HL-60 (cell line): ENCODE measurements around the gene CERS1.

Source experiments
- DNase-seq, 2 experiments: peaks; one replicate each; pipeline ENCODE4 v3.0.0-alpha.2; 2010 to 2020; ENCODE audit warnings: low read depth in 1 of 2, low spot score in 1 of 2
- H3K27ac ChIP-seq: fragments of 250-450 bp; sonication (Bioruptor Pico); replicated peaks from 2 replicates; pipeline ENCODE4 v1.5.1; 2020; ENCODE audit warnings: mild to moderate bottlenecking, moderate library complexity
- H3K27me3 ChIP-seq: fragments of 250-450 bp; sonication (Bioruptor Pico); 2 replicates; pipeline ENCODE4 v1.5.1; 2021; ENCODE audit warnings: mild to moderate bottlenecking, moderate library complexity; ENCODE audit not compliant: insufficient read depth, poor library complexity, severe bottlenecking
- H3K4me3 ChIP-seq: replicated peaks from 2 replicates; pipeline ENCODE4 v1.5.1; 2011; ENCODE audit warnings: mild to moderate bottlenecking, control low read depth, low read length; ENCODE audit not compliant: insufficient read depth
- GABPA ChIP-seq: IDR thresholded peaks from 2 replicates; pipeline ENCODE4 v1.6.1; 2012; ENCODE audit warnings: low read depth
- POLR2AphosphoS5 ChIP-seq: IDR thresholded peaks from 2 replicates; pipeline ENCODE4 v1.6.1; 2012; ENCODE audit warnings: low read depth
- SPI1 ChIP-seq: IDR thresholded peaks from 2 replicates; pipeline ENCODE4 v1.6.1; 2012; ENCODE audit warnings: low read depth, mild to moderate bottlenecking, borderline replicate concordance
- TF ChIP-seq, protein P1 (sequence below): IDR thresholded peaks from one replicate; pipeline ENCODE4 v1.5.1; 2011; ENCODE audit warnings: low read length, control low read depth, inconsistent platforms; ENCODE audit not compliant: insufficient read depth
- TF ChIP-seq, protein P2 (sequence below): IDR thresholded peaks from 2 replicates; pipeline ENCODE4 v1.6.1; 2012; ENCODE audit warnings: low read depth; ENCODE audit not compliant: insufficient replicate concordance

CERS1 gene

GRCh38 chr19:18866800-18867123 lies 29.2 kb downstream of the CERS1 start:
- H3K4me3 ChIP-seq = no peak overlapping the region
- 0 out of 2 replicates have a peak, but pooled peaks have one; percentile 17 for TF ChIP-seq POLR2AphosphoS5
- TF ChIP-seq, protein P1, sequence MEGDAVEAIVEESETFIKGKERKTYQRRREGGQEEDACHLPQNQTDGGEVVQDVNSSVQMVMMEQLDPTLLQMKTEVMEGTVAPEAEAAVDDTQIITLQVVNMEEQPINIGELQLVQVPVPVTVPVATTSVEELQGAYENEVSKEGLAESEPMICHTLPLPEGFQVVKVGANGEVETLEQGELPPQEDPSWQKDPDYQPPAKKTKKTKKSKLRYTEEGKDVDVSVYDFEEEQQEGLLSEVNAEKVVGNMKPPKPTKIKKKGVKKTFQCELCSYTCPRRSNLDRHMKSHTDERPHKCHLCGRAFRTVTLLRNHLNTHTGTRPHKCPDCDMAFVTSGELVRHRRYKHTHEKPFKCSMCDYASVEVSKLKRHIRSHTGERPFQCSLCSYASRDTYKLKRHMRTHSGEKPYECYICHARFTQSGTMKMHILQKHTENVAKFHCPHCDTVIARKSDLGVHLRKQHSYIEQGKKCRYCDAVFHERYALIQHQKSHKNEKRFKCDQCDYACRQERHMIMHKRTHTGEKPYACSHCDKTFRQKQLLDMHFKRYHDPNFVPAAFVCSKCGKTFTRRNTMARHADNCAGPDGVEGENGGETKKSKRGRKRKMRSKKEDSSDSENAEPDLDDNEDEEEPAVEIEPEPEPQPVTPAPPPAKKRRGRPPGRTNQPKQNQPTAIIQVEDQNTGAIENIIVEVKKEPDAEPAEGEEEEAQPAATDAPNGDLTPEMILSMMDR = no peak
- TF ChIP-seq, protein P2, sequence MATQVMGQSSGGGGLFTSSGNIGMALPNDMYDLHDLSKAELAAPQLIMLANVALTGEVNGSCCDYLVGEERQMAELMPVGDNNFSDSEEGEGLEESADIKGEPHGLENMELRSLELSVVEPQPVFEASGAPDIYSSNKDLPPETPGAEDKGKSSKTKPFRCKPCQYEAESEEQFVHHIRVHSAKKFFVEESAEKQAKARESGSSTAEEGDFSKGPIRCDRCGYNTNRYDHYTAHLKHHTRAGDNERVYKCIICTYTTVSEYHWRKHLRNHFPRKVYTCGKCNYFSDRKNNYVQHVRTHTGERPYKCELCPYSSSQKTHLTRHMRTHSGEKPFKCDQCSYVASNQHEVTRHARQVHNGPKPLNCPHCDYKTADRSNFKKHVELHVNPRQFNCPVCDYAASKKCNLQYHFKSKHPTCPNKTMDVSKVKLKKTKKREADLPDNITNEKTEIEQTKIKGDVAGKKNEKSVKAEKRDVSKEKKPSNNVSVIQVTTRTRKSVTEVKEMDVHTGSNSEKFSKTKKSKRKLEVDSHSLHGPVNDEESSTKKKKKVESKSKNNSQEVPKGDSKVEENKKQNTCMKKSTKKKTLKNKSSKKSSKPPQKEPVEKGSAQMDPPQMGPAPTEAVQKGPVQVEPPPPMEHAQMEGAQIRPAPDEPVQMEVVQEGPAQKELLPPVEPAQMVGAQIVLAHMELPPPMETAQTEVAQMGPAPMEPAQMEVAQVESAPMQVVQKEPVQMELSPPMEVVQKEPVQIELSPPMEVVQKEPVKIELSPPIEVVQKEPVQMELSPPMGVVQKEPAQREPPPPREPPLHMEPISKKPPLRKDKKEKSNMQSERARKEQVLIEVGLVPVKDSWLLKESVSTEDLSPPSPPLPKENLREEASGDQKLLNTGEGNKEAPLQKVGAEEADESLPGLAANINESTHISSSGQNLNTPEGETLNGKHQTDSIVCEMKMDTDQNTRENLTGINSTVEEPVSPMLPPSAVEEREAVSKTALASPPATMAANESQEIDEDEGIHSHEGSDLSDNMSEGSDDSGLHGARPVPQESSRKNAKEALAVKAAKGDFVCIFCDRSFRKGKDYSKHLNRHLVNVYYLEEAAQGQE = no peak
- no peak overlapping the region for H3K27ac ChIP-seq
- peaks cover 5% of the 10 kb centered on the region for H3K27me3 ChIP-seq
- DNase-seq = no peak

- Histone ChIP-seq H3K27ac (no peak overlapping the region), H3K4me3 (no peak overlapping the region), H3K27me3 (peaks cover 5% of the 10 kb centered on the region)
- TF ChIP-seq, protein P1 = peak; percentile 92
- no peak; the same call in 1 of the 2 replicates for TF ChIP-seq POLR2AphosphoS5
- DNase-seq = peak in 1 of 2 experiments; percentile 48
Observed at GRCh38 chr19:18865973-18866799, 29.8 kb downstream of the CERS1 start.

DNA sequence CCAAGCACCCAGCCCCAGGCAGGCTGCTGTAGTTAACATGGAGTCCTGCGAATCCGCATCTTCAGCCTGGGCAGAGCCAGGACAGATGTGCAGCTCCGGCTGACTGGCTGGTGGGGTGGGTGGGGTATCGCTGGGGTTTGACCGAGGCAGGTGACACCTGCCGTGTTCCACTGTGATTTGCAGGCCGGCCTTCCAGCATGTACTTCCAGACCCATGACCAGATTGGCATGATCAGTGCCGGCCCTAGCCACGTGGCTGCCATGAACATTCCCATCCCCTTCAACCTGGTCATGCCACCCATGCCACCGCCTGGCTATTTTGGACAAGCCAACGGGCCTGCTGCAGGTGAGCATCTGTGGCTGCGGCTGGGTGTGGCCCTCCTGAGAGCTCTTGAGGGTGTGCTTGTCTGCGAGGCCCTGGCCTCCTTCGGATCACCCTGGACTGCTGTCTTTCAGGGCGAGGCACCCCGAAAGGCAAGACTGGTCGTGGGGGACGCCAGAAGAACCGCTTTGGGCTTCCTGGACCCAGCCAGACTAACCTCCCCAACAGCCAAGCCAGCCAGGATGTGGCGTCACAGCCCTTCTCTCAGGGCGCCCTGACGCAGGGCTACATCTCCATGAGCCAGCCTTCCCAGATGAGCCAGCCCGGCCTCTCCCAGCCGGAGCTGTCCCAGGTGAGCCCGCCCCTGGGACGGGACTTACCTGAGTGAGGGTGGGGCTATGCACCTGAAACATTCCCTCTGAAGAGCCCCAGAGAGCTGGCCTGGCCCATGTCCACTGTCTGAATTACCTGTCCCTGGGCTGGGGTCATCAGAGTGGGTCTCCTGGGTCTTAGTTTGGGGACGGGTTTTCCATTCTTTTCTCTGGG lies 30.6 kb downstream of the CERS1 start:
- TF ChIP-seq SPI1 = no peak
- 0 out of 2 replicates have a peak, but pooled peaks have one; percentile 15 for TF ChIP-seq POLR2AphosphoS5
- Histone ChIP-seq H3K27ac (no peak overlapping the region), H3K27me3 (peaks cover 5% of the 10 kb centered on the region), H3K4me3 (no peak overlapping the region)
- DNase-seq = no peak

DNA sequence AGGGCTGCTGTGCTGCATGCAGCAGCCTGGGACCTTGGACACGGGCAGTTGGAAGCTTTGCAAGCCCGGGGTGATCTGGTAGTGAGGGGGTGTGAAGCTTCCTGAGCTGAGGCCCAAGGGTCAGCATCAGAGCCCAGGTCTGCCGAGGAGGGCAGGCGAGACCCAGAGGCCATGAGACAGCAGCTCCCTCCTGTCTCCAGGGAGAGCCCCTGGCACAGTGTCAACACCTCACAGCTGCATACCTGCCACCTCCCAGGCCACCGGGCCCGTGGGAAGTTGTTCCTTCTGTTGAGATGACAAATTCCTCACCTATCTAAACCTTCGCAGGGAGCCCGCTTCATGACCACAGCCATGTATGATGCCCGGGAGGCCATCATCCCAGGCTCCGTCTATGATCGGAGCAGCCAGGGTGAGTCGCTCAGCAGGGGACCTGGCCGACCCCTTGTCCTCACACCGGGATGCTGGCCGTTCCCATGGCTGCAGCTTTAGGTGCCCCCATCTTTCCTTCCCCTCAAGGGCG lies 32.1 kb downstream of the CERS1 start:
- Histone ChIP-seq H3K27ac (no peak overlapping the region), H3K4me3 (no peak overlapping the region), H3K27me3 (no peaks in the 10 kb centered on the region)
- DNase-seq = no peak
- TF ChIP-seq GABPA = no peak
- TF ChIP-seq SPI1 = no peak
- TF ChIP-seq, protein P2 = no peak
- TF ChIP-seq, protein P1 = no peak
- TF ChIP-seq POLR2AphosphoS5 = no peak; the same call in 1 of the 2 replicates
